HCT116 (cell line): ENCODE measurements around the gene TDRD3. TPM values are rescaled to one million over a fixed set of nuclear protein-coding genes. Genes with fewer than 3 reads are reported as not detected.

Source experiments
- total RNA-seq: library from RNA; stranded (reverse); gene quantifications from one replicate; pipeline ENCODE4 v1.2.1, GENCODE V29; 2021; ENCODE audit not compliant: unreplicated experiment

TDRD3 gene
- total RNA-seq, 1 experiment from 2014 or later: 16.9 TPM

Other genes with a start within 250 kb of the TDRD3 start
- 22.8 TPM for gene DIAPH3, start 233.3 kb upstream of the TDRD3 start, total RNA-seq